Hepatic stellate cell (primary cell): ENCODE results near the gene KRT25.

ENCODE experiments used
- DNase-seq: peaks from one replicate; pipeline ENCODE4 v3.0.0; 2011; ENCODE audit warnings: low spot score

KRT25 gene

GRCh38 chr17:40755231-40755630 is at the start of gene KRT25:
TSS of gene KRT25 (minus strand) at chr17:40755331. CDS start at chr17:40755271, 60 bp downstream.
- no peak for DNase-seq

- peak; percentile 78 for DNase-seq
Observed at GRCh38 chr17:40803617-40804082, 48.5 kb upstream of the KRT25 start.

- DNase-seq, result no peak
Observed at GRCh38 chr17:40801157-40801556, 46.0 kb upstream of the KRT25 start.

- DNase-seq, result no peak
Observed at GRCh38 chr17:40800381-40800780, 45.2 kb upstream of the KRT25 start.

GRCh38 chr17:40799859-40800258 is 44.7 kb upstream of the KRT25 start, which contains the start of gene KRT28:
TSS of gene KRT28 (minus strand) at chr17:40799959. CDS start at chr17:40799893, 66 bp downstream.
- DNase-seq, result no peak

- no peak for DNase-seq
Observed at GRCh38 chr17:40796846-40797245, 41.7 kb upstream of the KRT25 start.

GRCh38 chr17:40795019-40795667 is 40.0 kb upstream of the KRT25 start:
- DNase-seq, result no peak

GRCh38 chr17:40794466-40794865 is 39.3 kb upstream of the KRT25 start:
- no peak for DNase-seq

- DNase-seq, result no peak
Observed at GRCh38 chr17:40793832-40794231, 38.7 kb upstream of the KRT25 start.

GRCh38 chr17:40791787-40792436 is 36.8 kb upstream of the KRT25 start:
- peak; percentile 35 for DNase-seq

GRCh38 chr17:40791111-40791510 is 36.0 kb upstream of the KRT25 start:
- DNase-seq, result no peak

GRCh38 chr17:40782450-40782849 is 27.3 kb upstream of the KRT25 start, which contains the start of gene KRT27:
TSS of gene KRT27 (minus strand) at chr17:40782550. CDS start at chr17:40782493, 57 bp downstream.
- no peak for DNase-seq

GRCh38 chr17:40779181-40779909 is 24.2 kb upstream of the KRT25 start:
- DNase-seq, result no peak

GRCh38 chr17:40778461-40778860 is 23.3 kb upstream of the KRT25 start:
- DNase-seq, result no peak

GRCh38 chr17:40777971-40778370 is 22.8 kb upstream of the KRT25 start:
- DNase-seq, result no peak

- DNase-seq, result no peak
Observed at GRCh38 chr17:40777459-40777858, 22.3 kb upstream of the KRT25 start.

GRCh38 chr17:40775945-40776344 is 20.8 kb upstream of the KRT25 start:
- DNase-seq, result no peak

- no peak for DNase-seq
Observed at GRCh38 chr17:40772101-40772500, 17.0 kb upstream of the KRT25 start, which contains the start of gene KRT26. TSS of gene KRT26 (minus strand) at chr17:40772201. CDS start at chr17:40772113, 88 bp downstream.

- no peak for DNase-seq
Observed at GRCh38 chr17:40765657-40766056, 10.5 kb upstream of the KRT25 start.

- no peak for DNase-seq
Observed at GRCh38 chr17:40763752-40764151, 8.6 kb upstream of the KRT25 start.

GRCh38 chr17:40760105-40761016 is 5.2 kb upstream of the KRT25 start:
- no peak for DNase-seq

GRCh38 chr17:40753804-40754203 is 1.3 kb downstream of the KRT25 start:
- no peak for DNase-seq
